Measurements from ENCODE around the gene OR5B17. TPM values are rescaled to one million over a fixed set of nuclear protein-coding genes. Genes with fewer than 3 reads are reported as not detected.

OR5B17 gene
- total RNA-seq, 2 donors from 2014 or later = not detected

DNA sequence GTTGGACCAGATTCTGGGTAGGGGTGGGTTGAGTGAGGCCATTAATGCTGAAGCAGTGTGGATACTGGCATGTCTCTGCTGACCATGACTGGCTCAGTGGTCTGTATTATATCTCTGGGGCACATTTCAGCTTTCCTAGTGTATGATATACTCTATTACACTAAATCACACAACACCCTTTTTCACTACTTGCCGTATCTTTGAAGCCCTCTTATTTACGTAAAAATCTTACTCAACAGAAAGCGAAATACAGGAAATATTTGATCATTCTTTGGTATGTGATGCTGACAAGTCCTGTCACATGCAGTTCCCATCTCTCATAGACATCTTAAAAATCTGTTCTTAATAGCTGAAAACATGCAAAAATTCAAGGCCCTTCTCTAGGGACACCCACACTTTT is 40.3 kb downstream of the OR5B17 start:
- Histone ChIP-seq H3K9me3 (no peaks in the 10 kb centered on the region), H3K27ac (no peak overlapping the region), H3K27me3 (no peaks in the 10 kb centered on the region), H3K4me3 (no peak overlapping the region), H3K4me1 (no peaks in the 10 kb centered on the region), H3K36me3 (no peaks in the 10 kb centered on the region), H3K9ac (ENCODE audit: low read depth in 2 of 2, low read length in 2 of 2) (no peak overlapping the region)
- intact Hi-C loops (cut with DNase I) = no loop called here
- TF ChIP-seq, protein P1, sequence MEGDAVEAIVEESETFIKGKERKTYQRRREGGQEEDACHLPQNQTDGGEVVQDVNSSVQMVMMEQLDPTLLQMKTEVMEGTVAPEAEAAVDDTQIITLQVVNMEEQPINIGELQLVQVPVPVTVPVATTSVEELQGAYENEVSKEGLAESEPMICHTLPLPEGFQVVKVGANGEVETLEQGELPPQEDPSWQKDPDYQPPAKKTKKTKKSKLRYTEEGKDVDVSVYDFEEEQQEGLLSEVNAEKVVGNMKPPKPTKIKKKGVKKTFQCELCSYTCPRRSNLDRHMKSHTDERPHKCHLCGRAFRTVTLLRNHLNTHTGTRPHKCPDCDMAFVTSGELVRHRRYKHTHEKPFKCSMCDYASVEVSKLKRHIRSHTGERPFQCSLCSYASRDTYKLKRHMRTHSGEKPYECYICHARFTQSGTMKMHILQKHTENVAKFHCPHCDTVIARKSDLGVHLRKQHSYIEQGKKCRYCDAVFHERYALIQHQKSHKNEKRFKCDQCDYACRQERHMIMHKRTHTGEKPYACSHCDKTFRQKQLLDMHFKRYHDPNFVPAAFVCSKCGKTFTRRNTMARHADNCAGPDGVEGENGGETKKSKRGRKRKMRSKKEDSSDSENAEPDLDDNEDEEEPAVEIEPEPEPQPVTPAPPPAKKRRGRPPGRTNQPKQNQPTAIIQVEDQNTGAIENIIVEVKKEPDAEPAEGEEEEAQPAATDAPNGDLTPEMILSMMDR (IDR thresholded peaks at IDR 0.05) = no peak
- DNase-seq = no peak

- Histone ChIP-seq H3K9ac (ENCODE audit: low read depth in 2 of 2, low read length in 2 of 2) (no peak overlapping the region), H3K27ac (no peak overlapping the region), H3K27me3 (no peaks in the 10 kb centered on the region), H3K9me3 (no peaks in the 10 kb centered on the region), H3K36me3 (no peaks in the 10 kb centered on the region), H3K4me3 (no peak overlapping the region), H3K4me1 (no peaks in the 10 kb centered on the region)
- DNase-seq = no peak
- TF ChIP-seq, protein P1 (IDR thresholded peaks at IDR 0.05) = no peak
- intact Hi-C loops (cut with DNase I) = no loop called here
Measured at GRCh38 chr11:58316142-58316541, 42.7 kb downstream of the OR5B17 start.

Other genes starting within 250 kb of the OR5B17 start
- not detected for gene OR9I1, start 233.5 kb downstream of the OR5B17 start, total RNA-seq
- gene OR9Q2, start 170.0 kb downstream of the OR5B17 start, total RNA-seq = not detected
- not detected for gene OR1S2, start 154.9 kb downstream of the OR5B17 start, total RNA-seq
- gene OR1S1, start 146.3 kb downstream of the OR5B17 start, total RNA-seq = not detected
- not detected for gene OR10Q1, start 130.2 kb downstream of the OR5B17 start, total RNA-seq
- gene OR10W1, start 90.8 kb downstream of the OR5B17 start, total RNA-seq = not detected
- not detected for gene OR5B3, start 47.8 kb upstream of the OR5B17 start, total RNA-seq
- gene OR5B2, start 69.1 kb upstream of the OR5B17 start, total RNA-seq = not detected
- not detected for gene OR5B12, start 83.2 kb upstream of the OR5B17 start, total RNA-seq
- not detected for gene OR5B21, start 149.0 kb upstream of the OR5B17 start, total RNA-seq
- 1 to 10 TPM; 7.8 to 10.0 TPM for gene LPXN, start 216.8 kb upstream of the OR5B17 start, total RNA-seq
- gene ZFP91, start 220.0 kb upstream of the OR5B17 start, total RNA-seq = 10 to 100 TPM; 60.9 to 92.0 TPM